ENCODE measurements around the gene GPR31. TPM values are rescaled to one million over a fixed set of nuclear protein-coding genes. Genes with fewer than 3 reads are reported as not detected.

Gene GPR31
- total and polyA plus RNA-seq, 2 experiments from 2014 or later, result not detected

GRCh38 chr6:167140589-167141474, 16.9 kb downstream of the GPR31 start:
- WGBS (ENCODE audit: low lambda C conversion rate, missing lambda C conversion rate), result 52% methylated on average over 10 of the region's 10 CpGs
- no peaks in the 10 kb centered on the region for H3K36me3 ChIP-seq (replicated peaks; ENCODE audit: insufficient read depth, low read depth)
- peaks cover 25% of the 10 kb centered on the region for H3K4me1 ChIP-seq (ENCODE audit: insufficient read depth)
- no peaks in the 10 kb centered on the region for H3K9me3 ChIP-seq (ENCODE audit: low read depth)
- H3K4me3 ChIP-seq, result no peak overlapping the region
- H3K27me3 ChIP-seq, result no peaks in the 10 kb centered on the region
- DNase-seq (ENCODE audit: low spot score), result peak; percentile 46
- H3K4me2 ChIP-seq, result peak overlapping the region; percentile 36
- TF ChIP-seq EZH2phosphoT487 (IDR thresholded peaks at IDR 0.05; ENCODE audit: low read depth, severe bottlenecking, unreplicated experiment), result no peak
- TF ChIP-seq CTCF (IDR thresholded peaks at IDR 0.05; ENCODE audit: poor library complexity), result no peak
- peak overlapping the region; percentile 84 for H3K27ac ChIP-seq
- H3K9me2 ChIP-seq (replicated peaks; ENCODE audit: insufficient read depth), result no peaks in the 10 kb centered on the region
- H2AFZ ChIP-seq, result no peak overlapping the region
- no peaks in the 10 kb centered on the region for H4K20me1 ChIP-seq (ENCODE audit: insufficient read depth, poor library complexity, severe bottlenecking)
- no peaks in the 10 kb centered on the region for H3K79me2 ChIP-seq

- TF ChIP-seq EZH2phosphoT487 (IDR thresholded peaks at IDR 0.05; ENCODE audit: low read depth, severe bottlenecking, unreplicated experiment) (no peak), EZH2 (IDR thresholded peaks at IDR 0.05; ENCODE audit: borderline replicate concordance) (no peak), CTCF (IDR thresholded peaks at IDR 0.05; ENCODE audit: poor library complexity) (no peak)
- no peak overlapping the region for H3K4me2 ChIP-seq
- no peak overlapping the region for H3K27ac ChIP-seq
- H3K4me1 ChIP-seq (ENCODE audit: insufficient read depth), result peaks cover 25% of the 10 kb centered on the region
- 96% methylated on average over 4 of the region's 4 CpGs for WGBS (ENCODE audit: low lambda C conversion rate, missing lambda C conversion rate)
- DNase-seq (ENCODE audit: low spot score), result no peak
- H3K27me3 ChIP-seq, result no peaks in the 10 kb centered on the region
- no peak overlapping the region for H2AFZ ChIP-seq
- H3K4me3 ChIP-seq, result no peak overlapping the region
- H3K36me3 ChIP-seq (replicated peaks; ENCODE audit: insufficient read depth, low read depth), result no peaks in the 10 kb centered on the region
- no peaks in the 10 kb centered on the region for H3K9me3 ChIP-seq (ENCODE audit: low read depth)
- no peaks in the 10 kb centered on the region for H3K9me2 ChIP-seq (replicated peaks; ENCODE audit: insufficient read depth)
- H3K79me2 ChIP-seq, result no peaks in the 10 kb centered on the region
- no peaks in the 10 kb centered on the region for H4K20me1 ChIP-seq (ENCODE audit: insufficient read depth, poor library complexity, severe bottlenecking)
These were observed 18.0 kb downstream of the GPR31 start for GRCh38 chr6:167139761-167140160.

DNA sequence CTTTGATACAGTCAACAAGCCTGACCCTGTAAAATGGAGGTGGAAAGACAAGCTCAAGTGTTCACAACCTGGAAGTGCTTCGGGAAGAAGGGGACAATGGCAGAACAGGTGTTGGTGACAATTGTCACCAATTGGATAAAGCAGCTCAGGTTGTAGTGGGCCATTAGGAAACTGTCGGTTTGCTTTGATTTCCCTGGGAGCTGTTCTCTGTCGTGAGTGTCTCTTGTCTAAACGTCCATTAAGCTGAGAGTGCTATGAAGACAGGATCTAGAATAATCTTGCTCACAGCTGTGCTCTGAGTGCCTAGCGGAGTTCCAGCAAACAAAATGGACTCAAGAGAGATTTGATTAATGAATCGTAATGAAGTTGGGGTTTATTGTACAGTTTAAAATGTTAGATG, 19.9 kb downstream of the GPR31 start:
- 63% methylated on average over 6 of the region's 6 CpGs for WGBS (ENCODE audit: low lambda C conversion rate, missing lambda C conversion rate)
- Histone ChIP-seq H2AFZ (no peak overlapping the region), H3K36me3 (replicated peaks; ENCODE audit: insufficient read depth, low read depth) (no peaks in the 10 kb centered on the region), H3K27me3 (no peaks in the 10 kb centered on the region), H3K4me2 (no peak overlapping the region), H3K9me2 (replicated peaks; ENCODE audit: insufficient read depth) (no peaks in the 10 kb centered on the region), H3K79me2 (no peaks in the 10 kb centered on the region), H3K27ac (no peak overlapping the region), H3K9me3 (ENCODE audit: low read depth) (no peaks in the 10 kb centered on the region), H4K20me1 (ENCODE audit: insufficient read depth, poor library complexity, severe bottlenecking) (no peaks in the 10 kb centered on the region), H3K4me1 (ENCODE audit: insufficient read depth) (peaks cover 25% of the 10 kb centered on the region), H3K4me3 (no peak overlapping the region)
- TF ChIP-seq EZH2 (IDR thresholded peaks at IDR 0.05; ENCODE audit: borderline replicate concordance) (no peak), CTCF (IDR thresholded peaks at IDR 0.05; ENCODE audit: poor library complexity) (no peak), EZH2phosphoT487 (IDR thresholded peaks at IDR 0.05; ENCODE audit: low read depth, severe bottlenecking, unreplicated experiment) (no peak)
- no peak for DNase-seq (ENCODE audit: low spot score)
